ENCODE data around the gene GRID1. TPM values are rescaled to one million over a fixed set of nuclear protein-coding genes. Genes with fewer than 3 reads are reported as not detected.

GRID1 gene
- total and polyA plus RNA-seq, 10 of the 15 experiments (the other 5 are each of a cell fraction or from before 2014, with no cell fraction given), result 0.04 to 0.62 (median 0.08) TPM; not detected in 5

DNA sequence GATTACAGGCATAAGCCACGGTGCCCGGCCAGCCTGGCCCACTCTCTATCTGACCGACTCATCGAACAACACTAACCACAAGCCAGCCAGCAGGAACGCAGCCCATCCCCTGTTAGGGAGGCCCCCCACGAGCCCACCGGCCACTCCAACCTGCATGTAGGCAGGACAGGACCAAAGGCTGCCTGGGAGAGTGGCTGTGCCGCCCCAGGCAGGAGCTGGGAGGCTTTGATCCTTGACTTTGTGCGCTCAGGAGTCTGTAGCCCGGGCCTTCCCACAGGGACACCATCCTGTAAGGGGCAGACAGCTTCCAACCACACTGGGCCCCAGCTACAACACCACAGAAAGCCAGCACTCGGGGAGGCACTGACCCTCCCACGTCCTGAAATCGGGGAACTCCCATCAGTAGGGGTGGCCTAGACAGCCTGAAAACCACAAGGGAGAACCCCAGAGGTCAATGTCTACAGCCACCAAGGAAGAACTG is 29.4 kb downstream of the GRID1 start:
- no peak overlapping the region for H3K4me2 ChIP-seq (ENCODE audit: control insufficient read depth, insufficient read depth)
- WGBS (ENCODE audit: insufficient coverage, insufficient replicate concordance, low lambda C conversion rate, missing lambda C conversion rate), result 22% methylated on average over 13 of the region's 13 CpGs
- DNase-seq (ENCODE audit: low read depth, low spot score) (no peak), FAIRE-seq (no peak), ATAC-seq (peak; percentile 83)
- peaks cover 0 to 3% of the 10 kb centered on the region in 2 experiments; a peak in 1 of 4 replicates for H3K27me3 ChIP-seq (replicated peaks in 1 of 2; ENCODE audit: control insufficient read depth in 2 of 2, insufficient read depth in 2 of 2, low read length in 1 of 2)
- no peaks in the 10 kb centered on the region for H3K79me2 ChIP-seq (ENCODE audit: control insufficient read depth, insufficient read depth, low read length)
- peaks cover 5% of the 10 kb centered on the region; the same call in 1 of the 2 replicates for H3K4me1 ChIP-seq (ENCODE audit: control insufficient read depth, insufficient read depth, low read length)
- intact Hi-C loops (cut with micrococcal nuclease; ENCODE audit: unreplicated experiment) (no loop called here), in situ Hi-C loops (cut with MboI) (no loop called here)
- H3K9ac ChIP-seq (ENCODE audit: control insufficient read depth, insufficient read depth, low read length), result no peak overlapping the region
- no TSS peak for BruUV-seq (replicated peaks)
- ChIA-PET RAD21 (ENCODE audit: unreplicated experiment) (no interaction called here), SMC1A (ENCODE audit: uncharacterized antibody, unreplicated experiment) (no interaction called here), POLR2A (no interaction called here), CTCF (no interaction called here)
- no peak overlapping the region for H3K27ac ChIP-seq (ENCODE audit: control insufficient read depth, insufficient read depth)
- no peaks in the 10 kb centered on the region; the same call in 2 of the 3 replicates for H3K9me3 ChIP-seq (replicated peaks; ENCODE audit: control insufficient read depth, insufficient read depth, low read length)
- H2AFZ ChIP-seq (ENCODE audit: control insufficient read depth, low read depth, low read length), result no peak overlapping the region
- H3K4me3 ChIP-seq, result no peak overlapping the region
- no peaks in the 10 kb centered on the region; the same call in 1 of the 2 replicates for H4K20me1 ChIP-seq (ENCODE audit: control insufficient read depth, insufficient read depth)
- TF ChIP-seq SPI1 (IDR thresholded peaks at IDR 0.05; ENCODE audit: borderline replicate concordance, insufficient read depth, low read depth, low read length) (no peak), IKZF2 (IDR thresholded peaks at IDR 0.05) (peak; percentile 50 to 51; a peak in 3 of 4 replicates), IKZF1 (conservative IDR thresholded peaks at IDR 0.05) (peak; percentile 69), PAX5 (IDR thresholded peaks at IDR 0.05; ENCODE audit: borderline replicate concordance, low read depth, low read length) (0 out of 2 replicates have a peak, but pooled peaks have one; percentile 17), CBFB (IDR thresholded peaks at IDR 0.05; ENCODE audit: low read depth) (peak; percentile 39; the same call in 1 of the 2 replicates), RUNX3 (IDR thresholded peaks at IDR 0.05; ENCODE audit: low read length) (peak; percentile 73), DPF2 (IDR thresholded peaks at IDR 0.05) (peak; percentile 42; the same call in 1 of the 2 replicates), NR2F1 (conservative IDR thresholded peaks at IDR 0.05) (peak; percentile 76), EZH2 (IDR thresholded peaks at IDR 0.05; ENCODE audit: borderline replicate concordance, control insufficient read depth, low read depth, low read length) (no peak)
- TF ChIP-seq, protein P1, sequence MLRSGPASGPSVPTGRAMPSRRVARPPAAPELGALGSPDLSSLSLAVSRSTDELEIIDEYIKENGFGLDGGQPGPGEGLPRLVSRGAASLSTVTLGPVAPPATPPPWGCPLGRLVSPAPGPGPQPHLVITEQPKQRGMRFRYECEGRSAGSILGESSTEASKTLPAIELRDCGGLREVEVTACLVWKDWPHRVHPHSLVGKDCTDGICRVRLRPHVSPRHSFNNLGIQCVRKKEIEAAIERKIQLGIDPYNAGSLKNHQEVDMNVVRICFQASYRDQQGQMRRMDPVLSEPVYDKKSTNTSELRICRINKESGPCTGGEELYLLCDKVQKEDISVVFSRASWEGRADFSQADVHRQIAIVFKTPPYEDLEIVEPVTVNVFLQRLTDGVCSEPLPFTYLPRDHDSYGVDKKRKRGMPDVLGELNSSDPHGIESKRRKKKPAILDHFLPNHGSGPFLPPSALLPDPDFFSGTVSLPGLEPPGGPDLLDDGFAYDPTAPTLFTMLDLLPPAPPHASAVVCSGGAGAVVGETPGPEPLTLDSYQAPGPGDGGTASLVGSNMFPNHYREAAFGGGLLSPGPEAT (IDR thresholded peaks at IDR 0.05; ENCODE audit: low read depth), result no peak
- TF ChIP-seq, protein P2, sequence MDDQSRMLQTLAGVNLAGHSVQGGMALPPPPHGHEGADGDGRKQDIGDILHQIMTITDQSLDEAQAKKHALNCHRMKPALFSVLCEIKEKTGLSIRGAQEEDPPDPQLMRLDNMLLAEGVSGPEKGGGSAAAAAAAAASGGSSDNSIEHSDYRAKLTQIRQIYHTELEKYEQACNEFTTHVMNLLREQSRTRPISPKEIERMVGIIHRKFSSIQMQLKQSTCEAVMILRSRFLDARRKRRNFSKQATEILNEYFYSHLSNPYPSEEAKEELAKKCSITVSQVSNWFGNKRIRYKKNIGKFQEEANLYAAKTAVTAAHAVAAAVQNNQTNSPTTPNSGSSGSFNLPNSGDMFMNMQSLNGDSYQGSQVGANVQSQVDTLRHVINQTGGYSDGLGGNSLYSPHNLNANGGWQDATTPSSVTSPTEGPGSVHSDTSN (IDR thresholded peaks at IDR 0.05; ENCODE audit: insufficient replicate concordance, low read depth, low read length), result no peak
- no peaks in the 10 kb centered on the region for H3K36me3 ChIP-seq (ENCODE audit: control insufficient read depth in 2 of 2, insufficient read depth in 2 of 2, low read length in 1 of 2)
